Fibroblast of villous mesenchyme (primary cell): ENCODE data around the gene TECTA. TPM values are rescaled to one million over a fixed set of nuclear protein-coding genes. Genes with fewer than 3 reads are reported as not detected.

Experiments used
- DNase-seq: peaks from one replicate; pipeline ENCODE4 v3.0.0-alpha.2; 2010; ENCODE audit warnings: low read depth
- H3K4me3 ChIP-seq: 2 replicates; pipeline ENCODE4 v1.5.1; 2011; ENCODE audit warnings: low read depth, mild to moderate bottlenecking, low read length
- CTCF ChIP-seq: IDR thresholded peaks from 2 replicates; pipeline ENCODE4 v1.5.1; 2012; ENCODE audit warnings: low read depth, mild to moderate bottlenecking, low read length; ENCODE audit not compliant: insufficient read depth
- total RNA-seq: library from RNA; depleted of rRNA; stranded (reverse); fragments of >200 nt; gene quantifications from 2 replicates; pipeline ENCODE4 v1.2.3, GENCODE V29; 2012

Gene TECTA
- total RNA-seq: under 0.01 and 0.32 TPM in 2 replicates

GRCh38 chr11:121100943-121101342 is at the start of gene TECTA:
TECTA (plus strand) TSS chr11:121101243; CDS start chr11:121102666, 1,423 bp downstream.
- no peak for DNase-seq
- H3K4me3 ChIP-seq: no peak within 1 kb of the TSS
- TF ChIP-seq CTCF: no peak

- DNase-seq: no peak
- no peak for TF ChIP-seq CTCF
- no peak overlapping the region for H3K4me3 ChIP-seq
These were observed 47.8 kb upstream of the TECTA start for GRCh38 chr11:121053244-121053643.

GRCh38 chr11:121054266-121054665 is 46.8 kb upstream of the TECTA start:
- no peak overlapping the region for H3K4me3 ChIP-seq
- TF ChIP-seq CTCF: no peak
- DNase-seq: no peak

- H3K4me3 ChIP-seq: no peak overlapping the region
- no peak for DNase-seq
- TF ChIP-seq CTCF: no peak
These were observed 46.0 kb upstream of the TECTA start for GRCh38 chr11:121055076-121055475.

- DNase-seq: no peak
- no peak for TF ChIP-seq CTCF
- no peak overlapping the region for H3K4me3 ChIP-seq
These were observed 43.1 kb upstream of the TECTA start for GRCh38 chr11:121057922-121058321.

GRCh38 chr11:121058941-121059340 is 42.1 kb upstream of the TECTA start:
- no peak for TF ChIP-seq CTCF
- no peak overlapping the region for H3K4me3 ChIP-seq
- no peak for DNase-seq

GRCh38 chr11:121059605-121060004 is 41.4 kb upstream of the TECTA start:
- TF ChIP-seq CTCF: no peak

More at GRCh38 chr11:121059605-121060004, 41.4 kb upstream of the TECTA start:
- peak; percentile 10 for DNase-seq
- H3K4me3 ChIP-seq: no peak overlapping the region
